ENCODE measurements around the gene UBXN10. TPM values are rescaled to one million over a fixed set of nuclear protein-coding genes. Genes with fewer than 3 reads are reported as not detected.

UBXN10 gene
- total RNA-seq, 1 donor from 2014 or later = 0.37 TPM

DNA sequence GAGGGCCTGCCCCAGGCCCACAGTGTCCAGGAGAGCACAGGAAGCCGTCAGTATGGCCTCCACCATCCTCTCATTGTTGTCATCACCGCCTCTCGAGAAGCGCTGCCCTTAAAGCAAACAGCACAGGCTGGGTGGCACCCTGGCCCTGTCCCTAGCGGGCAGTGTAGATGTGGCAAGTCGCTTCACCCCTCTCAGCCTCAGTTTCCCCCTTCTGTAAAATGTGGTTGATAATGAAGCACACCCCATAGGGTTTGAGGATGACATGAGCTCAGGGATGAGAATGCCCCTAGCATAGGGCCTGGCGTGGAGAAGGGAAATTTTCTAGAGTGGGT lies 33.3 kb upstream of the UBXN10 start:
- Mint-ChIP-seq H3K4me3 (peak overlapping the region; percentile 64), H3K27ac (peak overlapping the region; percentile 33), H3K27me3 (ENCODE audit: insufficient read depth, low read depth) (peaks cover 3% of the 10 kb centered on the region), H3K36me3 (no peaks in the 10 kb centered on the region), H3K4me1 (peaks cover 7% of the 10 kb centered on the region), H3K9me3 (no peaks in the 10 kb centered on the region)
- H3K27me3 ChIP-seq = no peaks in the 10 kb centered on the region
- no peaks in the 10 kb centered on the region for H3K9me3 ChIP-seq (ENCODE audit: low read depth)
- H3K36me3 ChIP-seq = no peaks in the 10 kb centered on the region
- TF ChIP-seq, protein P1, sequence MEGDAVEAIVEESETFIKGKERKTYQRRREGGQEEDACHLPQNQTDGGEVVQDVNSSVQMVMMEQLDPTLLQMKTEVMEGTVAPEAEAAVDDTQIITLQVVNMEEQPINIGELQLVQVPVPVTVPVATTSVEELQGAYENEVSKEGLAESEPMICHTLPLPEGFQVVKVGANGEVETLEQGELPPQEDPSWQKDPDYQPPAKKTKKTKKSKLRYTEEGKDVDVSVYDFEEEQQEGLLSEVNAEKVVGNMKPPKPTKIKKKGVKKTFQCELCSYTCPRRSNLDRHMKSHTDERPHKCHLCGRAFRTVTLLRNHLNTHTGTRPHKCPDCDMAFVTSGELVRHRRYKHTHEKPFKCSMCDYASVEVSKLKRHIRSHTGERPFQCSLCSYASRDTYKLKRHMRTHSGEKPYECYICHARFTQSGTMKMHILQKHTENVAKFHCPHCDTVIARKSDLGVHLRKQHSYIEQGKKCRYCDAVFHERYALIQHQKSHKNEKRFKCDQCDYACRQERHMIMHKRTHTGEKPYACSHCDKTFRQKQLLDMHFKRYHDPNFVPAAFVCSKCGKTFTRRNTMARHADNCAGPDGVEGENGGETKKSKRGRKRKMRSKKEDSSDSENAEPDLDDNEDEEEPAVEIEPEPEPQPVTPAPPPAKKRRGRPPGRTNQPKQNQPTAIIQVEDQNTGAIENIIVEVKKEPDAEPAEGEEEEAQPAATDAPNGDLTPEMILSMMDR (IDR thresholded peaks at IDR 0.05) = no peak
- TF ChIP-seq EZH2 (IDR thresholded peaks at IDR 0.05) = no peak
- no peak for TF ChIP-seq EZH2phosphoT487 (IDR thresholded peaks at IDR 0.05)
- H3K9ac ChIP-seq = no peak overlapping the region
- DNase-seq (ENCODE audit: low spot score) = no peak
- no peaks in the 10 kb centered on the region for H3F3A ChIP-seq (ENCODE audit: low read depth)
- no peak overlapping the region for H2AFZ ChIP-seq (replicated peaks)
- no peaks in the 10 kb centered on the region for H3K79me2 ChIP-seq (ENCODE audit: low read depth)
- no peak overlapping the region for H3K4me3 ChIP-seq
- no peaks in the 10 kb centered on the region for H4K20me1 ChIP-seq (ENCODE audit: low read depth)
- H3K27ac ChIP-seq = no peak overlapping the region
- no peak overlapping the region for H3K4me2 ChIP-seq
- H3K4me1 ChIP-seq = no peaks in the 10 kb centered on the region

GRCh38 chr1:20153000-20153418 lies 32.9 kb upstream of the UBXN10 start:
- no peaks in the 10 kb centered on the region for H3K9me3 ChIP-seq (ENCODE audit: low read depth)
- no peaks in the 10 kb centered on the region for H4K20me1 ChIP-seq (ENCODE audit: low read depth)
- no peaks in the 10 kb centered on the region for H3K79me2 ChIP-seq (ENCODE audit: low read depth)
- H3K4me2 ChIP-seq = no peak overlapping the region
- H3K9ac ChIP-seq = no peak overlapping the region
- H3K4me1 Mint-ChIP-seq = peaks cover 7% of the 10 kb centered on the region
- H3K27ac ChIP-seq = no peak overlapping the region
- no peaks in the 10 kb centered on the region for H3K4me1 ChIP-seq
- H3K4me3 Mint-ChIP-seq = peak overlapping the region; percentile 39
- no peak overlapping the region for H2AFZ ChIP-seq (replicated peaks)
- no peak overlapping the region for H3K27ac Mint-ChIP-seq
- H3K36me3 Mint-ChIP-seq = no peaks in the 10 kb centered on the region
- H3F3A ChIP-seq (ENCODE audit: low read depth) = no peaks in the 10 kb centered on the region
- H3K36me3 ChIP-seq = no peaks in the 10 kb centered on the region
- H3K27me3 Mint-ChIP-seq (ENCODE audit: insufficient read depth, low read depth) = peaks cover 3% of the 10 kb centered on the region
- TF ChIP-seq EZH2phosphoT487 (IDR thresholded peaks at IDR 0.05) (no peak), EZH2 (IDR thresholded peaks at IDR 0.05) (no peak)
- TF ChIP-seq, protein P1 (IDR thresholded peaks at IDR 0.05) = no peak
- peak; percentile 30 for DNase-seq (ENCODE audit: low spot score)
- H3K9me3 Mint-ChIP-seq = no peaks in the 10 kb centered on the region
- no peak overlapping the region for H3K4me3 ChIP-seq
- H3K27me3 ChIP-seq = no peaks in the 10 kb centered on the region

DNA sequence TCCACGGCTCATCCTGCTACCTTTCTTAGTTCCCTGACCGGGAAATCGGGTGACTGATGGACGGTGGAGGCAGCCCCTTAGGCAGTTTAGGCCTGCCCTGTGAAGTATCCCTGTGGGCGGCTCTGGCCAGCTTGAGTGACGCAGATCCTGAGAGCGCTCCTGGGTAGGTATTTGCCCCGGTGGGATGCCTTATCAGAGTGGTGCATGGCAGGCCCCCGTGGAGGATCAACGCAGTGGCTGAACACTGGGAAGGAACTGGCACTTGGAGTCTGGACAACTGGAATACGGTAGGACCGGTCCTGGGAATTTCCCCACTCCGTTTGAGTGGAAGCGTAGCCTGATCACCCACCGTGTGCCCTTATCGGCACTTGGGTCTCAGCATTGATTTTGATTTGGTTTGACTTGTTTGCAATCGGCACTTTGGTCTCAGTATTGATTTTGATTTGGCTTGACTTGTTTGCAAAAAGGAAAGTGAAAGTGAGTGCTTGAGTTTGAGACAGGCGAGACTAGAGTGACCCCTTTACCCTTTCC lies 31.5 kb upstream of the UBXN10 start:
- no peak for DNase-seq (ENCODE audit: low spot score)
- H3K27ac ChIP-seq = no peak overlapping the region
- no peak overlapping the region for H3K4me2 ChIP-seq
- no peaks in the 10 kb centered on the region for H3K4me1 ChIP-seq
- peaks cover 6% of the 10 kb centered on the region for H3K9me3 Mint-ChIP-seq
- no peak overlapping the region for H2AFZ ChIP-seq (replicated peaks)
- no peaks in the 10 kb centered on the region for H3K79me2 ChIP-seq (ENCODE audit: low read depth)
- peaks cover 7% of the 10 kb centered on the region for H3K4me1 Mint-ChIP-seq
- no peaks in the 10 kb centered on the region for H3K36me3 Mint-ChIP-seq
- H3K4me3 Mint-ChIP-seq = no peak overlapping the region
- no peaks in the 10 kb centered on the region for H3F3A ChIP-seq (ENCODE audit: low read depth)
- no peaks in the 10 kb centered on the region for H3K9me3 ChIP-seq (ENCODE audit: low read depth)
- no peak overlapping the region for H3K4me3 ChIP-seq
- peak overlapping the region; percentile 31 for H3K27ac Mint-ChIP-seq
- TF ChIP-seq, protein P1 (IDR thresholded peaks at IDR 0.05) = no peak
- TF ChIP-seq EZH2 (IDR thresholded peaks at IDR 0.05) (no peak), EZH2phosphoT487 (IDR thresholded peaks at IDR 0.05) (no peak)
- no peaks in the 10 kb centered on the region for H3K27me3 ChIP-seq
- H3K9ac ChIP-seq = no peak overlapping the region
- H4K20me1 ChIP-seq (ENCODE audit: low read depth) = no peaks in the 10 kb centered on the region
- H3K27me3 Mint-ChIP-seq (ENCODE audit: insufficient read depth, low read depth) = peaks cover 3% of the 10 kb centered on the region
- H3K36me3 ChIP-seq = no peaks in the 10 kb centered on the region

Measured in neural progenitor cell (in vitro differentiated cells).